K562 (cell line): ENCODE measurements around the gene DNAJB14. TPM values are rescaled to one million over a fixed set of nuclear protein-coding genes. Genes with fewer than 3 reads are reported as not detected.

Experiments
- AFF4 ChIP-seq: sonication (generic); formaldehyde crosslinking; IDR thresholded peaks from 2 replicates; pipeline ENCODE4 v1.8.0; 2023; ENCODE audit warnings: mild to moderate bottlenecking, missing genetic modification reagents
- ARID4B ChIP-seq: sonication (generic); formaldehyde crosslinking; IDR thresholded peaks from 2 replicates; pipeline ENCODE4 v1.8.0; 2022; ENCODE audit warnings: mild to moderate bottlenecking, missing genetic modification reagents
- EGR1 ChIP-seq: fragments of 450-650 bp; conservative IDR thresholded peaks from 2 replicates; pipeline ENCODE4 v1.6.1; 2017; ENCODE audit warnings: mild to moderate bottlenecking
- ETS1 ChIP-seq: conservative IDR thresholded peaks from 2 replicates; pipeline ENCODE4 v1.6.1; 2011; ENCODE audit warnings: low read depth, mild to moderate bottlenecking, low read length; ENCODE audit not compliant: control insufficient read depth
- LARP7 ChIP-seq: fragments of 450-650 bp; IDR thresholded peaks from 2 replicates; pipeline ENCODE4 v1.6.1; 2016
- MIER1 ChIP-seq: fragments of 450-650 bp; IDR thresholded peaks from 2 replicates; pipeline ENCODE4 v1.6.1; 2016; ENCODE audit warnings: antibody characterized with exemption, mild to moderate bottlenecking, low read depth
- MYBL2 ChIP-seq, 2 experiments: fragments of 450-650 bp in 1 of 2; sonication (generic) in 1 of 2; formaldehyde crosslinking in 1 of 2; IDR thresholded peaks; 2 replicates each; pipeline versions ENCODE4 v1.6.1 to v1.8.1; 2017 to 2022; ENCODE audit warnings: borderline replicate concordance in 1 of 2, inconsistent platforms in 1 of 2, low read depth in 1 of 2, mild to moderate bottlenecking in 1 of 2, missing genetic modification reagents in 1 of 2, moderate library complexity in 1 of 2
- PRDM10 ChIP-seq: fragments of 450-650 bp; IDR thresholded peaks from 2 replicates; pipeline ENCODE4 v1.6.1; 2018; ENCODE audit not compliant: partially characterized antibody
- SMARCA4 ChIP-seq: fragments of 450-650 bp; IDR thresholded peaks from 2 replicates; pipeline ENCODE4 v1.6.1; 2016
- TAF9B ChIP-seq: fragments of 450-650 bp; IDR thresholded peaks from 2 replicates; pipeline ENCODE4 v1.6.1; 2018; ENCODE audit warnings: mild to moderate bottlenecking; ENCODE audit not compliant: partially characterized antibody
- ZNF717 ChIP-seq: fragments of 250-450 bp; sonication (Bioruptor Pico); IDR thresholded peaks from 2 replicates; pipeline ENCODE4 v1.5.0; 2021
- ZSCAN29 ChIP-seq: fragments of 450-650 bp; IDR thresholded peaks from 2 replicates; pipeline ENCODE4 v1.6.1; 2017
- polyA plus RNA-seq, 8 experiments: library from polyadenylated mRNA; depleted of rRNA in 4 of 8; stranded (reverse) in 5 of 8; unstranded in 3 of 8; fragments of >200 nt; fragmentation: Nextera tagmentation in 2 of 8; fragmentation: Illumina TruSeq in 1 of 8; extraction: Ambion mirVana in 2 of 8; extraction: Trizol in 1 of 8; gene quantifications; 2 replicates each; pipeline versions ENCODE4 v1.2.1 to v1.2.3, GENCODE V29; 2011 to 2014; ENCODE audit warnings: inconsistent platforms in 1 of 8, missing spikeins in 1 of 8
- total RNA-seq, 7 experiments: library from RNA; depleted of rRNA in 6 of 7; stranded (reverse); fragments of >200 nt in 6 of 7; fragmentation: Illumina TruSeq in 2 of 7; extraction: Trizol in 2 of 7; gene quantifications; 2 replicates each; pipeline versions ENCODE4 v1.2.1 to v1.2.3, GENCODE V29; 2011 to 2021; ENCODE audit warnings: low replicate concordance in 1 of 7

DNAJB14 gene
- total and polyA plus RNA-seq, 9 of the 15 experiments (the other 6 are each of a cell fraction or from before 2014, with no cell fraction given) = 5.5 to 28.0 (median 12.7) TPM

GRCh38 chr4:99949999-99950912 lies 3.8 kb upstream of the DNAJB14 start, which contains the start of gene H2AZ1 (continued):
- TF ChIP-seq AFF4 (CRISPR knock-in tag) (peak; percentile 98), MYBL2 (IDR thresholded peaks at IDR 0.05; ENCODE audit: low read depth) (peak; percentile 94), MYBL2 (CRISPR knock-in tag; IDR thresholded peaks at IDR 0.05; ENCODE audit: borderline replicate concordance) (no peak), ZSCAN29 (0 out of 2 replicates have a peak, but pooled peaks have one; percentile 40), LARP7 (peak; percentile 71; the same call in 1 of the 2 replicates), ZNF717 (0 out of 2 replicates have a peak, but pooled peaks have one; percentile 29), ARID4B (CRISPR knock-in tag) (peak; percentile 81; the same call in 1 of the 2 replicates), EGR1 (peak; percentile 52; the same call in 1 of the 2 replicates), SMARCA4 (peak; percentile 46), TAF9B (peak; percentile 94), ETS1 (peak; percentile 72; the same call in 1 of the 2 replicates), PRDM10 (peak; percentile 77), MIER1 (no peak)
